ENCODE measurements around the gene CSF3R. TPM values are rescaled to one million over a fixed set of nuclear protein-coding genes. Genes with fewer than 3 reads are reported as not detected.

Gene CSF3R
- total RNA-seq, 1 experiment from 2014 or later = not detected

DNA sequence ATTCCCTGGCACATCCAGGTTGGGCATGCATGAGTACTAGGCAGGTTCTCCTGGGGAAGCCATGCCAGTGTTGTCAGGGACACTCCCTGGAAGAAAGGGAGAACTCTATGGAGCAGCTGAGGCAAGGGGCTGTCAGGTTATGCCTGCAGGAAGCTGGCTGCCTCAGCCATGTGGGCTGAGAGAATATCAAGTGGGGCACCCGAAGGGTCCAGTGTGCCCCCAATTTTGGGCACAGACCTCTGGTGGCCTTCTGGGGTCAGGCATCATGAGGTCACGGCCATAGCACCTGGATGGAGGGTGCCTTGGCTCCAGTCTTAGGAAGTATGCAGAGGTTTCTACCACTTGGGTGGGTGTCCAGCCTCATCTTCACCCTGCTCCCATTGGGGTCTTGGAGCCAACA lies 2.6 kb downstream of the CSF3R start:
- no peak overlapping the region for H2BK12ac ChIP-seq (ENCODE audit: insufficient read length, low read depth, low read length)
- H3K18ac ChIP-seq (ENCODE audit: insufficient read length, low read depth, low read length) = no peak overlapping the region
- no peak overlapping the region for H3K56ac ChIP-seq (ENCODE audit: insufficient read length, low read depth, low read length)
- Mint-ChIP-seq H3K4me1 (peaks cover 10% of the 10 kb centered on the region in 2 experiments), H3K27ac (no peak overlapping the region), H3K4me3 (no peak overlapping the region), H3K36me3 (ENCODE audit: insufficient read depth in 1 of 3, low read depth in 3 of 3) (no peaks in the 10 kb centered on the region), H3K9me3 (no peaks in the 10 kb centered on the region), H3K27me3 (ENCODE audit: low read depth) (peaks cover 44% of the 10 kb centered on the region)
- H2BK120ac ChIP-seq (ENCODE audit: low read depth, low read length, poor library complexity, severe bottlenecking) = no peak overlapping the region
- no peak overlapping the region for H4K8ac ChIP-seq (replicated peaks; ENCODE audit: insufficient read length, low read depth, low read length)
- H3K14ac ChIP-seq (ENCODE audit: insufficient read depth, low read length) = no peak overlapping the region
- no peak overlapping the region for H2BK15ac ChIP-seq (ENCODE audit: low read depth, low read length)
- H3T11ph ChIP-seq (ENCODE audit: low read length) = no peak overlapping the region
- H3K9me3 ChIP-seq (ENCODE audit: control insufficient read depth, low read depth, low read length) = no peaks in the 10 kb centered on the region
- H2BK5ac ChIP-seq (ENCODE audit: insufficient read length, low read length) = no peak overlapping the region
- H3K4me1 ChIP-seq (ENCODE audit: insufficient read depth, low read length) = no peaks in the 10 kb centered on the region
- H2BK20ac ChIP-seq (ENCODE audit: low read depth, low read length, poor library complexity, severe bottlenecking) = no peak overlapping the region
- H3K9ac ChIP-seq (ENCODE audit: extremely low read depth, insufficient read length, low read length) = no peak overlapping the region
- H3K27me3 ChIP-seq (ENCODE audit: insufficient read depth, low read length) = no peaks in the 10 kb centered on the region; the same call in 1 of the 2 replicates
- no peak overlapping the region for H2AK5ac ChIP-seq (ENCODE audit: insufficient read length, low read length)
- no peaks in the 10 kb centered on the region for H4K20me1 ChIP-seq (ENCODE audit: control insufficient read depth, insufficient read depth, insufficient read length)
- TF ChIP-seq, protein P1, sequence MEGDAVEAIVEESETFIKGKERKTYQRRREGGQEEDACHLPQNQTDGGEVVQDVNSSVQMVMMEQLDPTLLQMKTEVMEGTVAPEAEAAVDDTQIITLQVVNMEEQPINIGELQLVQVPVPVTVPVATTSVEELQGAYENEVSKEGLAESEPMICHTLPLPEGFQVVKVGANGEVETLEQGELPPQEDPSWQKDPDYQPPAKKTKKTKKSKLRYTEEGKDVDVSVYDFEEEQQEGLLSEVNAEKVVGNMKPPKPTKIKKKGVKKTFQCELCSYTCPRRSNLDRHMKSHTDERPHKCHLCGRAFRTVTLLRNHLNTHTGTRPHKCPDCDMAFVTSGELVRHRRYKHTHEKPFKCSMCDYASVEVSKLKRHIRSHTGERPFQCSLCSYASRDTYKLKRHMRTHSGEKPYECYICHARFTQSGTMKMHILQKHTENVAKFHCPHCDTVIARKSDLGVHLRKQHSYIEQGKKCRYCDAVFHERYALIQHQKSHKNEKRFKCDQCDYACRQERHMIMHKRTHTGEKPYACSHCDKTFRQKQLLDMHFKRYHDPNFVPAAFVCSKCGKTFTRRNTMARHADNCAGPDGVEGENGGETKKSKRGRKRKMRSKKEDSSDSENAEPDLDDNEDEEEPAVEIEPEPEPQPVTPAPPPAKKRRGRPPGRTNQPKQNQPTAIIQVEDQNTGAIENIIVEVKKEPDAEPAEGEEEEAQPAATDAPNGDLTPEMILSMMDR (conservative IDR thresholded peaks at IDR 0.05) = no peak
- no peak overlapping the region for H4K91ac ChIP-seq (ENCODE audit: insufficient read length, low read depth, low read length)
- no peak overlapping the region for H3K23ac ChIP-seq (ENCODE audit: insufficient read length, low read depth, low read length)
- no CpG with 5 or more reads among the region's 2 CpGs for WGBS (ENCODE audit: extremely low coverage, insufficient read length, low lambda C conversion rate)
- no peak for DNase-seq
- no peak overlapping the region for H4K5ac ChIP-seq (ENCODE audit: insufficient read length, low read depth, low read length)
- H3K23me2 ChIP-seq (ENCODE audit: insufficient read length, low read depth, low read length, poor library complexity, severe bottlenecking) = no peaks in the 10 kb centered on the region
- H3K4me2 ChIP-seq (ENCODE audit: insufficient read depth, insufficient read length, low read length) = no peak overlapping the region
- no peak overlapping the region for H2AFZ ChIP-seq (ENCODE audit: low read length)
- no peak overlapping the region for H3K4ac ChIP-seq (ENCODE audit: low read depth, low read length)
- no peak overlapping the region for H3K27ac ChIP-seq (ENCODE audit: insufficient read length, low read depth, low read length)
- H3K79me1 ChIP-seq (ENCODE audit: insufficient read depth, low read depth, low read length, poor library complexity, severe bottlenecking) = no peaks in the 10 kb centered on the region
- no peaks in the 10 kb centered on the region for H3K79me2 ChIP-seq (ENCODE audit: insufficient read depth, low read length)

All from H9 (cell line).